Measurements from ENCODE around the gene EPGN. TPM values are rescaled to one million over a fixed set of nuclear protein-coding genes. Genes with fewer than 3 reads are reported as not detected.
"Not testable (repeated sequence)": the region's sequence is repeated elsewhere in the genome, so short reads cannot be mapped to it uniquely, and the experiment has no call there.

The EPGN gene
- total and polyA plus RNA-seq, 5 donors from 2014 or later, result 0.54 TPM; not detected in 4

DNA sequence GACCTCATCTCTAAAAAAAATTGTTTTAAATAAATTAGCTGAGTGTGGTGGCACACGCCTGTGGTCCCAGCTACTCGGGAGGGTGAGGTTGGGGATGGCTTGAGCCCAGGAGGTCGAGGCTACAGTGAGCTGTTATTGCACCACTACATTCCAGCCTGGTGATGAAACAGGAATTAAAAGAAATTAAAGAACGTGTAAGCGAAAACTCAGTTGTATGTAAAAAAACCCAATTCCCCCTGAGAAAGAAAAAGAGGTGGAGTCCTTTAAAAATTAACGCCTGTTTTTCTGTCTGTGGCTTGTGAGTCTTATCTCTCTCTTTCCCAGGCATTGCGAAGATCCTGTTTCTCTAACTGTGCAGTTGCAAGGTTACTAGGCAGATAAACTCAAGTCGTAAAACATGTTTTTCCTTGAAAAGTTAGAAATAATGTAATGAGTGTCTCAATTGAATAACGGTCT, 22.1 kb downstream of the EPGN start:
- H3K27ac ChIP-seq (ENCODE audit: insufficient read depth, low read length, poor library complexity, severe bottlenecking), result no peak overlapping the region
- no peaks in the 10 kb centered on the region for H3K36me3 Mint-ChIP-seq
- no peak for ATAC-seq (ENCODE audit: low read depth in 2 of 2)

DNA sequence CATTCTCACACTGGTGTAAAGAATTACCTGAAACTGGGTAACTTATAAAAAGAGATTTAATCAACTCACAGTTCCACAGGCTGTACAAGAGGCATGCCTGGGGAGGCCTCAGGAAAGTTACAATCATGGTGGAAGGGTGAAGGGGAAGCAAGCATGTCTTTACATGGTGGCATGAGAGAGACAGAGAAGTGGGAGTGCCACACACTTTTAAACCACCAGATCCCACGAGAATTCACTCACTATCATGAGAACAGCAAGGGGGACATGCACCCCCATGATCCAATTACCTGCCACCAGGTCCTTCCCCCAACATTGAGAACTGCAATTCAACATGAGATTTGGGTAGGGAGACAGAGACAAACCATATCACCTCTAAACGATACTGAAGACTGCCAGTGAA, 23.0 kb downstream of the EPGN start:
- Histone ChIP-seq H3K27me3 (ENCODE audit: control insufficient read depth, insufficient read depth, low read length) (no peaks in the 10 kb centered on the region), H3K4me1 (ENCODE audit: control insufficient read depth, insufficient read depth, low read length, poor library complexity, severe bottlenecking) (no peaks in the 10 kb centered on the region), H3K9me3 (ENCODE audit: control insufficient read depth in 2 of 2, low read length in 2 of 2) (no peaks in the 10 kb centered on the region), H3K4me3 (ENCODE audit: low read depth, low read length) (no peak overlapping the region), H3K27ac (ENCODE audit: insufficient read depth, low read length, poor library complexity, severe bottlenecking) (no peak overlapping the region), H3K36me3 (ENCODE audit: control insufficient read depth, insufficient read depth, low read length) (no peaks in the 10 kb centered on the region)
- DNase-seq, result no peak
- no peak overlapping the region for H3K27ac Mint-ChIP-seq
- ATAC-seq (ENCODE audit: low read depth in 2 of 2), result no peak
- H3K27me3 Mint-ChIP-seq, result no peaks in the 10 kb centered on the region
- no peaks in the 10 kb centered on the region for H3K36me3 Mint-ChIP-seq
- no peaks in the 10 kb centered on the region for H3K4me1 Mint-ChIP-seq
- H3K4me3 Mint-ChIP-seq, result no peak overlapping the region
- peaks cover 0 to 3% (median 0%) of the 10 kb centered on the region in 7 donors for H3K9me3 Mint-ChIP-seq

More for the DNA sequence above, 22.1 kb downstream of the EPGN start:
- Histone ChIP-seq H3K4me1 (ENCODE audit: control insufficient read depth, insufficient read depth, low read length, poor library complexity, severe bottlenecking) (no peaks in the 10 kb centered on the region), H3K27me3 (ENCODE audit: control insufficient read depth, insufficient read depth, low read length) (no peaks in the 10 kb centered on the region), H3K4me3 (ENCODE audit: low read depth, low read length) (no peak overlapping the region), H3K9me3 (ENCODE audit: control insufficient read depth in 2 of 2, low read length in 2 of 2) (no peaks in the 10 kb centered on the region), H3K36me3 (ENCODE audit: control insufficient read depth, insufficient read depth, low read length) (no peaks in the 10 kb centered on the region)
- no peaks in the 10 kb centered on the region for H3K4me1 Mint-ChIP-seq
- peaks cover 0 to 3% (median 0%) of the 10 kb centered on the region in 7 donors for H3K9me3 Mint-ChIP-seq
- no peaks in the 10 kb centered on the region for H3K27me3 Mint-ChIP-seq
- H3K4me3 Mint-ChIP-seq, result no peak overlapping the region
- DNase-seq, result no peak
- no peak overlapping the region for H3K27ac Mint-ChIP-seq

DNA sequence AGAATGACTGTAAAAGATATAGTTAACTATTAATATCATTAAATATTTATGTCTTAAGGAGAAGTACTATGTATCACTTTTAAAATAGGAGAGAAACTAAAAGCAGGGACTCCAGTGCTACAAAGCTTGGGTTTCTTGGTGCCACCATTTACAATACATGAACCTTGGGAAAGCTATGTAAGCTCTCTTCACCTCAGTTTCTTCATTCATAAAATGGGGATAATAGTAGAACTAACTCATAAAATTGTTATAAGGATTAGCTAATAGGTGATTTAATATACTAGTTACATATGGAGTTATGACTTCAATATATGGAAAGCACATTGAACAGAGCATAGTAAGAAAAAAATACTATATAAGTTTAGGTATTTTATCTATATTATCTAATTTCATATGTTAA, 23.7 kb downstream of the EPGN start:
- Mint-ChIP-seq H3K9me3 (peaks cover 0 to 3% (median 0%) of the 10 kb centered on the region in 7 donors), H3K27me3 (no peaks in the 10 kb centered on the region), H3K4me3 (no peak overlapping the region), H3K36me3 (no peaks in the 10 kb centered on the region), H3K27ac (no peak overlapping the region), H3K4me1 (no peaks in the 10 kb centered on the region)
- DNase-seq (no peak), ATAC-seq (ENCODE audit: low read depth in 2 of 2) (no peak)
- no peak overlapping the region for H3K27ac ChIP-seq (ENCODE audit: insufficient read depth, low read length, poor library complexity, severe bottlenecking)
- no peaks in the 10 kb centered on the region for H3K27me3 ChIP-seq (ENCODE audit: control insufficient read depth, insufficient read depth, low read length)
- no peak overlapping the region for H3K4me3 ChIP-seq (ENCODE audit: low read depth, low read length)
- no peaks in the 10 kb centered on the region for H3K36me3 ChIP-seq (ENCODE audit: control insufficient read depth, insufficient read depth, low read length)
- H3K4me1 ChIP-seq (ENCODE audit: control insufficient read depth, insufficient read depth, low read length, poor library complexity, severe bottlenecking), result no peaks in the 10 kb centered on the region
- H3K9me3 ChIP-seq (ENCODE audit: control insufficient read depth in 2 of 2, low read length in 2 of 2), result no peaks in the 10 kb centered on the region

DNA sequence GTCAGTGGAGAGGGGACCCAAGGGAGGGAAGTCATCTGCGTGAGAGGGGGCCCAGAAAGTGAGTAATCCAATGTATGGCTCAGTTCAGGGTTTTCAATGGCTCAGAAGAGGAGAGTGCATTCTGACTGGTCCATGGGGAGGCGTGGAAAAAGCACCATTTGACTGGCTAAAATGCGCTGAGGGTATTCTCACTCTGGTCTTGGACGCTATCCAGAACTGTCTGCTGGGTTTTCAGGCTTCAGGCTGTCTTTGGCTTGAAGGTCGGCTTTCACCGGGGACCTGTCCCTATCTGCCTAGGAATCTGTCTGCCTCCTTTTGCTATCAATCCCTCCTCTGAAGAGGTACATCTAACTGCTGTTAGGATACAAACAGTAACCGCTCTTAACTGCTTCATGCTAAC, 26.4 kb downstream of the EPGN start:
- no peak for DNase-seq

DNA sequence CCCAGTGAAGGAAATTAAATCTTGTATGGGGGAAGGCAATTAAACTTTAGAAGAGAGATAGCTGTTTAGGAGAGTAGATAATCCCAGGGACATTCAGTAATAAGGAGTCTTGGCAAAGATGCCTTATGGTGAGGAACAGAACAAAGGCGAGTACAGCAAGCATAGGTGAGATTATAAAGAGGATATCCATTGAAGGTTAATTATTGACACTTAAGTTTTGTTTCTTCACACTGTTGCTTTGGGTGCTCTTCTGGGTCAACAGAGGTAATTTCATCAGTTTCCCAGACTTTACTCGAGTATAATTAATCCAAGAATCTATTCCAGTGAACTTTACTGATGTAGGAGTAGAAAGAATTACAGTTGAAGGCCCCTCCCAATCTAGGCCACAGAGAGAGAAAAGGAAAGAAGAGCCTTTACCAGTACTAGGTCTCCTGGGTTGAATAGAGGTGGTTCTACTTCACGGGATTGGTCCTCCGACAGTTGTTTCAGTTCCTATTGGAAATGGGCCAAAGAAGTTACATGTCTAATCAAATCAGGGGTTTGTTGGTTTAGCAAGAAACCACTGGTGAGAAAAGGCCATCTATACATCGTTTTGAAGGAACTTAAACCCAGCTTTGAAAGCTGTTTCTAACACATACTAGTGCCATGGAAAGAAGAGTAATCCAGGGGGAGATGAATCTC, 27.2 kb downstream of the EPGN start:
- no peak for ATAC-seq (ENCODE audit: low read depth in 2 of 2)
- H3K9me3 Mint-ChIP-seq, result peaks cover 0 to 8% (median 0%) of the 10 kb centered on the region in 7 donors
- no peaks in the 10 kb centered on the region for H3K36me3 Mint-ChIP-seq
- no peaks in the 10 kb centered on the region for H3K4me1 Mint-ChIP-seq
- H3K27me3 Mint-ChIP-seq, result peaks cover 4% of the 10 kb centered on the region
- H3K27ac Mint-ChIP-seq, result no peak overlapping the region
- Histone ChIP-seq H3K4me3 (ENCODE audit: low read depth, low read length) (no peak overlapping the region), H3K4me1 (ENCODE audit: control insufficient read depth, insufficient read depth, low read length, poor library complexity, severe bottlenecking) (no peaks in the 10 kb centered on the region), H3K27me3 (ENCODE audit: control insufficient read depth, insufficient read depth, low read length) (no peaks in the 10 kb centered on the region), H3K36me3 (ENCODE audit: control insufficient read depth, insufficient read depth, low read length) (no peaks in the 10 kb centered on the region), H3K27ac (ENCODE audit: insufficient read depth, low read length, poor library complexity, severe bottlenecking) (no peak overlapping the region), H3K9me3 (ENCODE audit: control insufficient read depth in 2 of 2, low read length in 2 of 2) (no peaks in the 10 kb centered on the region)
- H3K4me3 Mint-ChIP-seq, result no peak overlapping the region
- no peak for DNase-seq

More for the DNA sequence above, 26.4 kb downstream of the EPGN start:
- Mint-ChIP-seq H3K9me3 (peaks cover 0 to 3% (median 0%) of the 10 kb centered on the region in 7 donors), H3K36me3 (no peaks in the 10 kb centered on the region), H3K27me3 (no peaks in the 10 kb centered on the region), H3K4me1 (no peaks in the 10 kb centered on the region), H3K4me3 (no peak overlapping the region), H3K27ac (no peak overlapping the region)
- Histone ChIP-seq H3K9me3 (ENCODE audit: control insufficient read depth in 2 of 2, low read length in 2 of 2) (no peaks in the 10 kb centered on the region), H3K36me3 (ENCODE audit: control insufficient read depth, insufficient read depth, low read length) (no peaks in the 10 kb centered on the region), H3K4me3 (ENCODE audit: low read depth, low read length) (no peak overlapping the region), H3K27ac (ENCODE audit: insufficient read depth, low read length, poor library complexity, severe bottlenecking) (no peak overlapping the region), H3K4me1 (ENCODE audit: control insufficient read depth, insufficient read depth, low read length, poor library complexity, severe bottlenecking) (no peaks in the 10 kb centered on the region), H3K27me3 (ENCODE audit: control insufficient read depth, insufficient read depth, low read length) (no peaks in the 10 kb centered on the region)
- ATAC-seq (ENCODE audit: low read depth in 2 of 2), result no peak

DNA sequence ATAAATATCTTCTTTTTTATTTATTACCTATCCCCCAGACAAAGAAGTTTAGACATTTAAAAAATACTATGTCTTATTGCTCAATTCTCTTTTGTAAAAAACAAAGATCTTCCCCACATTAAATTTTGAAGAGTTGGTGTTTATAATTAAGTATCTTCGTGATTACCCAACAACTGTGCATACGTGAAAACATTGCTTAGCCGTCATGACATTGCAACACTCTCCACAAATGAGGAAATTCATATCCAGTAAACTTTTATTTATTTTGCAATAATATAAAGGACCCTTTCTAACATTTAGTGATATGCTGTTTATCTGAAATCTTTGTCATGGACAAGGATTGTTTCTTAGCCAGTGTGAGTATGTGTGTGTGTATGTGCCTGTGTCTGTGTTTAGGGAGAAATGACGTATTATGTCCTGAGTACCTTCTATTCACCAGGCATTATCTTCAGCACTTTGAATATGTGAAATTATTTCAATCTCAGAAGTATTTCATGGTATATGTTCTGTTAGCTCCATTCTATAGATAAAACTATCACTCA, 30.6 kb downstream of the EPGN start:
- Histone ChIP-seq H3K27me3 (ENCODE audit: control insufficient read depth, insufficient read depth, low read length) (no peaks in the 10 kb centered on the region), H3K4me3 (ENCODE audit: low read depth, low read length) (no peak overlapping the region), H3K36me3 (ENCODE audit: control insufficient read depth, insufficient read depth, low read length) (no peaks in the 10 kb centered on the region), H3K4me1 (ENCODE audit: control insufficient read depth, insufficient read depth, low read length, poor library complexity, severe bottlenecking) (no peaks in the 10 kb centered on the region), H3K27ac (ENCODE audit: insufficient read depth, low read length, poor library complexity, severe bottlenecking) (no peak overlapping the region), H3K9me3 (ENCODE audit: control insufficient read depth in 2 of 2, low read length in 2 of 2) (peaks cover 4% of the 10 kb centered on the region in 2 experiments)
- Mint-ChIP-seq H3K9me3 (peaks cover 0 to 17% (median 4%) of the 10 kb centered on the region in 7 donors), H3K27ac (no peak overlapping the region), H3K4me1 (no peaks in the 10 kb centered on the region), H3K36me3 (no peaks in the 10 kb centered on the region), H3K4me3 (no peak overlapping the region), H3K27me3 (peaks cover 10% of the 10 kb centered on the region)
- no peak for DNase-seq
- no peak for ATAC-seq (ENCODE audit: low read depth in 2 of 2)

DNA sequence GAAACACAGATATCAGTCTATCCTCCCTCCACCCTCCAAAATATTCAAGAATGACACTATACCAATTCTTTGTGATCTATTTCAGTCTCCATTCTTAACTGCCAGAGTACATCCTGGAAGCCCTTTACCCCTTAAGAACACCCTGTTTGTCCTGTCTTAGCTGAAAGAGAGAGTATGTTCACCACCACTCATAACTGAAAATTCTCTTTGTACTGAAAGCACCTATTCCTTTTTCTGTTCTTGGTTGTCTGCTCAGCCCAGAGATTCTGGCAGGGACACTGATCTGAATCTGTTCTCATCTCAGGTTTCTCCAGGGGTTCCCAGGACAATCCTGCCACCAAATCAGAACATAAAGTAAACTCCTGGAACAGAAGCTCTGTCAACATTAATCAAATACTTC, 31.2 kb downstream of the EPGN start:
- H3K4me3 Mint-ChIP-seq, result no peak overlapping the region
- no peak overlapping the region for H3K4me3 ChIP-seq (ENCODE audit: low read depth, low read length)
- no peaks in the 10 kb centered on the region for H3K36me3 ChIP-seq (ENCODE audit: control insufficient read depth, insufficient read depth, low read length)
- no peaks in the 10 kb centered on the region for H3K36me3 Mint-ChIP-seq
- no peaks in the 10 kb centered on the region for H3K4me1 ChIP-seq (ENCODE audit: control insufficient read depth, insufficient read depth, low read length, poor library complexity, severe bottlenecking)
- no peaks in the 10 kb centered on the region for H3K4me1 Mint-ChIP-seq
- H3K27me3 ChIP-seq (ENCODE audit: control insufficient read depth, insufficient read depth, low read length), result no peaks in the 10 kb centered on the region
- ATAC-seq (ENCODE audit: low read depth in 2 of 2) (no peak), DNase-seq (no peak)
- peaks cover 10% of the 10 kb centered on the region for H3K27me3 Mint-ChIP-seq
- H3K9me3 Mint-ChIP-seq, result peaks cover 0 to 16% (median 4%) of the 10 kb centered on the region in 7 donors
- peaks cover 6 to 10% of the 10 kb centered on the region in 2 experiments for H3K9me3 ChIP-seq (ENCODE audit: control insufficient read depth in 2 of 2, low read length in 2 of 2)
- H3K27ac ChIP-seq (ENCODE audit: insufficient read depth, low read length, poor library complexity, severe bottlenecking), result no peak overlapping the region
- no peak overlapping the region for H3K27ac Mint-ChIP-seq

DNA sequence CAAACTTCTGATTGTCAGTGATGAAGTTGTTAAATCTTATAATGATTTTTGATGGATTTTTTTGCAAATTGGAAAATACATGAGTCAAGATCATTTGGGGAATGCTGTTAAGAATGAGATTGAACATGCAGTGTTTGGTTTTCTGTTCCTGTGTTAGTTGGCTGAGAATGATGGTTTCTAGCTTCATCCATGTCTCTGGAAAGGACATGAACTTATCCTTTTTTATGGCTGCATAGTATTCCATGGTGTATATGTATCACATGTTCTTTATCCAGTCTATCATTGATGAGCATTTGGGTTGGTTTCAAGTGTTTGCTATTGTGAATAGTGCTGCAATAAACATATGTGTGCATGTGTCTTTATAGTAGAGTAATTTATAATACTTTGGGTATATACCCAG, 32.2 kb downstream of the EPGN start:
- H3K27ac Mint-ChIP-seq, result not testable (repeated sequence)

More for the DNA sequence above, 32.2 kb downstream of the EPGN start:
- not testable (repeated sequence) for H3K27me3 Mint-ChIP-seq; H3K4me1 ChIP-seq (ENCODE audit: control insufficient read depth, insufficient read depth, low read length, poor library complexity, severe bottlenecking); H3K27me3 ChIP-seq (ENCODE audit: control insufficient read depth, insufficient read depth, low read length); H3K36me3 Mint-ChIP-seq; DNase-seq; H3K4me3 Mint-ChIP-seq; H3K4me3 ChIP-seq (ENCODE audit: low read depth, low read length); H3K27ac ChIP-seq (ENCODE audit: insufficient read depth, low read length, poor library complexity, severe bottlenecking); H3K36me3 ChIP-seq (ENCODE audit: control insufficient read depth, insufficient read depth, low read length); ATAC-seq (ENCODE audit: low read depth in 2 of 2); H3K4me1 Mint-ChIP-seq
- peaks cover 0 to 23% (median 8%) of the 10 kb centered on the region in 7 donors for H3K9me3 Mint-ChIP-seq
- H3K9me3 ChIP-seq (ENCODE audit: control insufficient read depth in 2 of 2, low read length in 2 of 2), result peaks cover 6 to 12% of the 10 kb centered on the region in 2 experiments
